ENCODE data around the gene JAK2.
"Not testable (repeated sequence)": the region's sequence is repeated elsewhere in the genome, so short reads cannot be mapped to it uniquely, and the experiment has no call there.

Gene JAK2

GRCh38 chr9:5041390-5042115, 56.5 kb downstream of the JAK2 start:
- DNase-seq (ENCODE audit: low read depth in 2 of 3, low spot score in 1 of 3), result no peak

GRCh38 chr9:5042661-5043178, 57.6 kb downstream of the JAK2 start:
- DNase-seq (ENCODE audit: low read depth in 2 of 3, low spot score in 1 of 3), result no peak

- DNase-seq (ENCODE audit: low read depth in 2 of 3, low spot score in 1 of 3), result no peak
Observed at GRCh38 chr9:5043381-5043780, 58.3 kb downstream of the JAK2 start.

GRCh38 chr9:5044160-5044559, 59.1 kb downstream of the JAK2 start:
- no peak for DNase-seq (ENCODE audit: low read depth in 2 of 3, low spot score in 1 of 3)

GRCh38 chr9:5052838-5053237, 67.8 kb downstream of the JAK2 start:
- no peak for DNase-seq (ENCODE audit: low read depth in 2 of 3, low spot score in 1 of 3)

GRCh38 chr9:5062631-5063030, 77.6 kb downstream of the JAK2 start:
- DNase-seq (ENCODE audit: low read depth in 2 of 3, low spot score in 1 of 3), result no peak

- DNase-seq (ENCODE audit: low read depth in 2 of 3, low spot score in 1 of 3), result no peak
Observed at GRCh38 chr9:5072871-5073270, 87.8 kb downstream of the JAK2 start.

GRCh38 chr9:5073701-5074100, 88.6 kb downstream of the JAK2 start:
- no peak for DNase-seq (ENCODE audit: low read depth in 2 of 3, low spot score in 1 of 3)

GRCh38 chr9:5085993-5086392, 100.9 kb downstream of the JAK2 start:
- DNase-seq (ENCODE audit: low read depth in 2 of 3, low spot score in 1 of 3), result no peak

- DNase-seq (ENCODE audit: low read depth in 2 of 3, low spot score in 1 of 3), result no peak
Observed at GRCh38 chr9:5089737-5090136, 104.7 kb downstream of the JAK2 start.

GRCh38 chr9:5095795-5096194, 110.7 kb downstream of the JAK2 start:
- DNase-seq (ENCODE audit: low read depth in 2 of 3, low spot score in 1 of 3), result no peak

- no peak for DNase-seq (ENCODE audit: low read depth in 2 of 3, low spot score in 1 of 3)
Observed at GRCh38 chr9:5099466-5099865, 114.4 kb downstream of the JAK2 start.

- DNase-seq (ENCODE audit: low read depth in 2 of 3, low spot score in 1 of 3), result not testable (repeated sequence)
Observed at GRCh38 chr9:5101127-5101526, 116.1 kb downstream of the JAK2 start.

- DNase-seq (ENCODE audit: low read depth in 2 of 3, low spot score in 1 of 3), result not testable (repeated sequence)
Observed at GRCh38 chr9:5106517-5106916, 121.4 kb downstream of the JAK2 start.

- no peak for DNase-seq (ENCODE audit: low read depth in 2 of 3, low spot score in 1 of 3)
Observed at GRCh38 chr9:5110867-5111681, 126.0 kb downstream of the JAK2 start.

- DNase-seq (ENCODE audit: low read depth in 2 of 3, low spot score in 1 of 3), result no peak
Observed at GRCh38 chr9:5111696-5112095, 126.6 kb downstream of the JAK2 start.

- DNase-seq (ENCODE audit: low read depth in 2 of 3, low spot score in 1 of 3), result no peak
Observed at GRCh38 chr9:5112109-5112592, 127.1 kb downstream of the JAK2 start.

- DNase-seq (ENCODE audit: low read depth in 2 of 3, low spot score in 1 of 3), result no peak
Observed at GRCh38 chr9:5112646-5113045, 127.6 kb downstream of the JAK2 start.

GRCh38 chr9:5113523-5113922, 128.5 kb downstream of the JAK2 start:
- no peak for DNase-seq (ENCODE audit: low read depth in 2 of 3, low spot score in 1 of 3)

- DNase-seq (ENCODE audit: low read depth in 2 of 3, low spot score in 1 of 3), result no peak
Observed at GRCh38 chr9:5113994-5114748, 129.1 kb downstream of the JAK2 start.

- no peak for DNase-seq (ENCODE audit: low read depth in 2 of 3, low spot score in 1 of 3)
Observed at GRCh38 chr9:5122116-5122515, 137.0 kb downstream of the JAK2 start.

Measured in stimulated activated CD4-positive, alpha-beta T cell treated with anti-CD3 and anti-CD28 coated beads, Interleukin-12 subunit alpha, Interleukin-12 subunit beta, amount 100 ng/mL, for 48 hours (primary cell).